Gastroesophageal sphincter (tissue), 4 donors: ENCODE data around the gene CAPZB. TPM values are rescaled to one million over a fixed set of nuclear protein-coding genes. Genes with fewer than 3 reads are reported as not detected.

ENCODE experiments used
- ATAC-seq: fragments of 150-250 bp; one replicate; pipeline ENCODE4 v1.9.1; 2016; ENCODE audit warnings: mild to moderate bottlenecking, moderate library complexity
- H3K27ac ChIP-seq, 4 donors: fragments of 200-600 bp; sonication (generic) in 3 of 4; 1 replicate in 3 of 4; 2 replicates in 1 of 4; pipeline ENCODE4 v1.5.1; 2016 to 2019
- H3K27me3 ChIP-seq: fragments of 200-600 bp; sonication (generic); one replicate; pipeline ENCODE4 v1.5.1; 2019
- H3K36me3 ChIP-seq, 2 donors: fragments of 200-600 bp; sonication (generic); one replicate each; pipeline ENCODE4 v1.5.1; 2019; ENCODE audit warnings: control low read depth in 1 of 2
- H3K4me1 ChIP-seq, 3 donors: fragments of 200-600 bp; sonication (generic); 1 replicate in 2 of 3; 2 replicates in 1 of 3; pipeline ENCODE4 v1.5.1; 2016 to 2019; ENCODE audit warnings: control low read depth in 2 of 3
- H3K4me3 ChIP-seq, 2 donors: fragments of 200-600 bp; sonication (generic); one replicate each; pipeline ENCODE4 v1.5.1; 2019; ENCODE audit warnings: mild to moderate bottlenecking in 1 of 2, moderate library complexity in 1 of 2
- H3K9me3 ChIP-seq, 3 donors: fragments of 200-600 bp; sonication (generic); one replicate each; pipeline ENCODE4 v1.5.1; 2017 to 2019; ENCODE audit warnings: control low read depth in 2 of 3
- CTCF ChIP-seq, 4 experiments: fragments of 200-600 bp in 2 of 4; fragments of 450-650 bp in 2 of 4; sonication (generic) in 1 of 4; IDR thresholded peaks; one replicate each; pipeline ENCODE4 v1.5.1; 2017 to 2019; ENCODE audit warnings: antibody characterized with exemption in 4 of 4, mild to moderate bottlenecking in 2 of 4, moderate library complexity in 2 of 4
- EP300 ChIP-seq: sonication (generic); formaldehyde crosslinking; IDR thresholded peaks from one replicate; pipeline ENCODE4 v1.6.1; 2017; ENCODE audit warnings: antibody characterized with exemption, mild to moderate bottlenecking
- POLR2A ChIP-seq, 2 donors: fragments of 450-650 bp; IDR thresholded peaks; one replicate each; pipeline ENCODE4 v1.6.1; 2017; ENCODE audit warnings: antibody characterized with exemption in 2 of 2, mild to moderate bottlenecking in 2 of 2, moderate library complexity in 1 of 2
- POLR2AphosphoS5 ChIP-seq: sonication (generic); formaldehyde crosslinking; IDR thresholded peaks from one replicate; pipeline ENCODE4 v1.6.1; 2017; ENCODE audit warnings: antibody characterized with exemption
- WGBS, 2 donors: methylation state at CpG; one replicate each; pipeline ENCODE4 v1.1.5; 2018; ENCODE audit warnings: low coverage in 1 of 2; 5-methylcytosine and 5-hydroxymethylcytosine counted together
- total RNA-seq, 4 donors: library from RNA; depleted of rRNA; stranded (reverse); fragments of >200 nt; gene quantifications; one replicate each; pipeline ENCODE4 v1.1.0, GENCODE V29; 2016

The CAPZB gene
- total RNA-seq, 4 donors from 2014 or later: 160 to 288 (median 184) TPM

GRCh38 chr1:19484798-19485361 is 459 bp downstream of the CAPZB start:
- H3K27me3 ChIP-seq: no peaks in the 10 kb centered on the region
- TF ChIP-seq CTCF (IDR thresholded peaks at IDR 0.05) (no peak), POLR2A (IDR thresholded peaks at IDR 0.05) (peak; percentile 9 to 20)
- peaks cover 8 to 73% (median 56%) of the 10 kb centered on the region in 3 donors for H3K4me1 ChIP-seq
- H3K4me3 ChIP-seq: peak overlapping the region; percentile 94 to 97
- no peaks in the 10 kb centered on the region for H3K36me3 ChIP-seq
- WGBS, 2 donors: 3 to 5% methylated on average over 5 to 12 of the region's 29 CpGs
- ATAC-seq: peak; percentile 1
- H3K27ac ChIP-seq: peak overlapping the region; percentile 99 to 100 (median 99)
- H3K9me3 ChIP-seq: no peaks in the 10 kb centered on the region

DNA sequence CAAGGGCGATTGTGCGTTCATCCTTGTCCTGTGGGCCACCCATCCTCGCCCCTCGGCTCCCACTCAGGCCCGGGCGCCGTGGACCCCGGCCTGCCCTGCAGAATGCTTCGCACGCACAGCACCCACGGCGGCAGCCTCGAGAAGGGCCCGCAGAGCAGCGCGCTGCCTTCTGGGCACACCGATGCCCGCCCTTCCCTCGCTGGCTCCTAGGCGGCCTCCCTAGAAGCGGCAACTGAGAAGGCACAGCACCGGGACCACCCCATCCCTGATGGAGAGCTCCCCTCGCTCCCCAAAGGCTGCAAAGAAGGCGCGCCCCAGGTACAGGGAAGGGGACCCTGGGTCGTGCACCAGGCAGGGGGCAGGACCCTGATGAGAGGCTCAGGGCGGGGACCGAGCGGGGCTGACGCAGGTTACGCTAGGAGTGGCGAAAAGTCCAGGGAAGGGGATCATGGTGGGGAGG is 971 bp downstream of the CAPZB start:
- Histone ChIP-seq H3K27ac (peak overlapping the region; percentile 99 to 100 (median 99)), H3K4me3 (peak overlapping the region; percentile 94 to 97), H3K36me3 (no peaks in the 10 kb centered on the region), H3K27me3 (no peaks in the 10 kb centered on the region), H3K9me3 (no peaks in the 10 kb centered on the region), H3K4me1 (peaks cover 8 to 78% (median 61%) of the 10 kb centered on the region in 3 donors)
- 0% methylated on average over 2 to 3 of the region's 32 CpGs for WGBS, 2 donors
- no peak for ATAC-seq
- TF ChIP-seq CTCF (IDR thresholded peaks at IDR 0.05) (peak in 1 of 4 experiments; percentile 8), POLR2AphosphoS5 (no peak)

- no peaks in the 10 kb centered on the region for H3K9me3 ChIP-seq
- peaks cover 8 to 84% (median 68%) of the 10 kb centered on the region in 3 donors for H3K4me1 ChIP-seq
- no peak for ATAC-seq
- no peaks in the 10 kb centered on the region for H3K36me3 ChIP-seq
- H3K4me3 ChIP-seq: peak overlapping the region; percentile 94 to 97
- 53% methylated on average over 2 of the region's 3 CpGs; no CpG with 5 or more reads in 1 of the 2 donors for WGBS, 2 donors
- no peak for TF ChIP-seq POLR2A (IDR thresholded peaks at IDR 0.05)
- no peak for TF ChIP-seq EP300
- TF ChIP-seq POLR2AphosphoS5: no peak
- no peak for TF ChIP-seq CTCF (IDR thresholded peaks at IDR 0.05)
- H3K27me3 ChIP-seq: no peaks in the 10 kb centered on the region
- H3K27ac ChIP-seq: peak overlapping the region in 3 of 4 donors; percentile 99 to 100 (median 99)
Measured at GRCh38 chr1:19483691-19484090, 1.6 kb downstream of the CAPZB start.

DNA sequence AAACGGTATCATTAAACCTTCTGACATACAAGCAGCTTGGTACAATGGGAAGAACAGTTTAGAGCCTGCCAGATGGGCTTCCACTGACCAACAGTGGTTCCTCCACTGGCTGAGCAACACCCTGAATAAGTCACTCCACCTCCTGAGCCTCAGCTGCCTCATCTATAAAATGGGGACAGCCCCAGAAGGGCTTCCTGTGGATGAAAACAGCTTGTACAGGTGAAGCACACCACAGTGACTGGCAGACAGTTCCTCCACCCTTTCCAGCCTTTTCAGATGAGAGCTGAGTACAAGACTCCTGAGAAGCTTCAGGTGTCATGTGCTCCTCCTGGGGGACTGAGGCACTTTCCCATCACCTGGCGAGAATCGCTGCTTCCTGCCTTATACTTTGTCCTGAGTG is 2.1 kb downstream of the CAPZB start:
- ATAC-seq: no peak
- WGBS, 2 donors: 20 to 63% methylated on average over 1 to 3 of the region's 3 CpGs
- H3K27ac ChIP-seq: peak overlapping the region in 3 of 4 donors; percentile 99 to 100 (median 99)
- no peaks in the 10 kb centered on the region for H3K27me3 ChIP-seq
- peaks cover 8 to 84% (median 72%) of the 10 kb centered on the region in 3 donors for H3K4me1 ChIP-seq
- peak overlapping the region in 1 of 2 donors; percentile 94 for H3K4me3 ChIP-seq
- no peaks in the 10 kb centered on the region for H3K9me3 ChIP-seq
- H3K36me3 ChIP-seq: no peaks in the 10 kb centered on the region
- no peak for TF ChIP-seq CTCF (IDR thresholded peaks at IDR 0.05)
- TF ChIP-seq EP300: no peak
- TF ChIP-seq POLR2AphosphoS5: no peak
- TF ChIP-seq POLR2A (IDR thresholded peaks at IDR 0.05): no peak

GRCh38 chr1:19481826-19482398 is 3.4 kb downstream of the CAPZB start:
- Histone ChIP-seq H3K36me3 (no peaks in the 10 kb centered on the region), H3K9me3 (no peaks in the 10 kb centered on the region), H3K4me3 (peak overlapping the region in 1 of 2 donors; percentile 1), H3K27ac (peak overlapping the region in 3 of 4 donors; percentile 99 to 100 (median 99)), H3K4me1 (peaks cover 6 to 84% (median 78%) of the 10 kb centered on the region in 3 donors), H3K27me3 (no peaks in the 10 kb centered on the region)
- ATAC-seq: no peak
- WGBS, 2 donors: 0 to 55% methylated on average over 1 to 2 of the region's 4 CpGs
- TF ChIP-seq POLR2AphosphoS5: no peak
- TF ChIP-seq POLR2A (IDR thresholded peaks at IDR 0.05): no peak
- TF ChIP-seq EP300: no peak
- TF ChIP-seq CTCF (IDR thresholded peaks at IDR 0.05): no peak
